HG02840 (cell line): ENCODE results near the gene FARP1.

Experiments
- ATAC-seq: cut with Tn5 transposase; IDR thresholded peaks from one replicate; pipeline ENCODE4 v1.9.1; 2021; ENCODE audit warnings: mild to moderate bottlenecking, moderate library complexity, moderate number of reproducible peaks; ENCODE audit not compliant: unreplicated experiment, low FRiP score

The FARP1 gene

GRCh38 chr13:98372876-98373275 is 230.0 kb downstream of the FARP1 start:
- no peak for ATAC-seq

- no peak for ATAC-seq
Observed at GRCh38 chr13:98374750-98375149, 231.9 kb downstream of the FARP1 start.

- ATAC-seq, result no peak
Observed at GRCh38 chr13:98377635-98378378, 234.9 kb downstream of the FARP1 start.

GRCh38 chr13:98384739-98385138 is 241.8 kb downstream of the FARP1 start:
- no peak for ATAC-seq

- ATAC-seq, result no peak
Observed at GRCh38 chr13:98385606-98386005, 242.7 kb downstream of the FARP1 start.

GRCh38 chr13:98386637-98387036 is 243.7 kb downstream of the FARP1 start:
- ATAC-seq, result no peak

- no peak for ATAC-seq
Observed at GRCh38 chr13:98389319-98389718, 246.4 kb downstream of the FARP1 start.

- no peak for ATAC-seq
Observed at GRCh38 chr13:98390086-98390715, 247.3 kb downstream of the FARP1 start.

GRCh38 chr13:98393873-98394272 is 251.0 kb downstream of the FARP1 start:
- ATAC-seq, result no peak

GRCh38 chr13:98394820-98395510 is 252.1 kb downstream of the FARP1 start:
- no peak for ATAC-seq

- ATAC-seq, result no peak
Observed at GRCh38 chr13:98396071-98396710, 253.3 kb downstream of the FARP1 start.

GRCh38 chr13:98397221-98397620 is 254.3 kb downstream of the FARP1 start:
- no peak for ATAC-seq

GRCh38 chr13:98397861-98398260 is 255.0 kb downstream of the FARP1 start:
- ATAC-seq, result no peak

GRCh38 chr13:98398581-98398980 is 255.7 kb downstream of the FARP1 start:
- ATAC-seq, result no peak

GRCh38 chr13:98399756-98400155 is 256.9 kb downstream of the FARP1 start:
- ATAC-seq, result no peak

GRCh38 chr13:98401934-98402333 is 259.0 kb downstream of the FARP1 start:
- no peak for ATAC-seq

- no peak for ATAC-seq
Observed at GRCh38 chr13:98403076-98403475, 260.2 kb downstream of the FARP1 start.

- ATAC-seq, result no peak
Observed at GRCh38 chr13:98405107-98405571, 262.2 kb downstream of the FARP1 start.

GRCh38 chr13:98405690-98406344 is 262.9 kb downstream of the FARP1 start:
- ATAC-seq, result no peak

GRCh38 chr13:98406427-98406826 is 263.5 kb downstream of the FARP1 start:
- no peak for ATAC-seq
